NCI-H345 (cell line): Measurements from ENCODE around the gene MMP15.
"Not testable (repeated sequence)": the region's sequence is repeated elsewhere in the genome, so short reads cannot be mapped to it uniquely, and the experiment has no call there.

Experiments used
- DNase-seq: peaks from one replicate; lab custom pipeline; 2025; lab: John Stamatoyannopoulos, UW

The MMP15 gene

GRCh38 chr16:57996406-57997175 is 29.0 kb upstream of the MMP15 start:
- DNase-seq = no peak

GRCh38 chr16:57997176-57997527 is 28.4 kb upstream of the MMP15 start:
- DNase-seq = no peak

GRCh38 chr16:57997528-57998265 is 27.9 kb upstream of the MMP15 start:
- DNase-seq = peak; percentile 49

- no peak for DNase-seq
Observed at GRCh38 chr16:57998486-57998885, 27.1 kb upstream of the MMP15 start.

GRCh38 chr16:57998992-57999365 is 26.6 kb upstream of the MMP15 start:
- DNase-seq = no peak

- DNase-seq = no peak
Observed at GRCh38 chr16:57999366-57999970, 26.1 kb upstream of the MMP15 start.

GRCh38 chr16:57999971-58000705 is 25.4 kb upstream of the MMP15 start, which contains the start of gene ZNF319:
Gene ZNF319, minus strand, starts transcription at chr16:58000672. Its CDS starts 2,407 bp downstream, at chr16:57998265.
- DNase-seq = no peak

- peak; percentile 85 for DNase-seq
Observed at GRCh38 chr16:58000706-58001676, 24.6 kb upstream of the MMP15 start, which contains the start of gene USB1. Gene USB1, plus strand, starts transcription at chr16:58001407. Its CDS starts 77 bp downstream, at chr16:58001484.

- no peak for DNase-seq
Observed at GRCh38 chr16:58001781-58002415, 23.7 kb upstream of the MMP15 start.

GRCh38 chr16:58002416-58002800 is 23.1 kb upstream of the MMP15 start:
- DNase-seq = no peak

- DNase-seq = no peak
Observed at GRCh38 chr16:58002936-58003335, 22.6 kb upstream of the MMP15 start.

GRCh38 chr16:58004736-58005135 is 20.8 kb upstream of the MMP15 start:
- not testable (repeated sequence) for DNase-seq

- no peak for DNase-seq
Observed at GRCh38 chr16:58009856-58010416, 15.6 kb upstream of the MMP15 start.

- no peak for DNase-seq
Observed at GRCh38 chr16:58010886-58011285, 14.7 kb upstream of the MMP15 start.

GRCh38 chr16:58011652-58012051 is 13.9 kb upstream of the MMP15 start:
- no peak for DNase-seq

- DNase-seq = no peak
Observed at GRCh38 chr16:58012481-58012880, 13.1 kb upstream of the MMP15 start.

- DNase-seq = no peak
Observed at GRCh38 chr16:58013201-58013956, 12.2 kb upstream of the MMP15 start.

- DNase-seq = no peak
Observed at GRCh38 chr16:58016840-58017446, 8.6 kb upstream of the MMP15 start.

- DNase-seq = no peak
Observed at GRCh38 chr16:58018803-58019202, 6.8 kb upstream of the MMP15 start.
